ENCODE data around the gene SPRY2. TPM values are rescaled to one million over a fixed set of nuclear protein-coding genes. Genes with fewer than 3 reads are reported as not detected.

The SPRY2 gene
- total and polyA plus RNA-seq, 2 of the 8 experiments (the other 6 are each of a cell fraction or from before 2014, with no cell fraction given) = 37.7 to 37.9 TPM

DNA sequence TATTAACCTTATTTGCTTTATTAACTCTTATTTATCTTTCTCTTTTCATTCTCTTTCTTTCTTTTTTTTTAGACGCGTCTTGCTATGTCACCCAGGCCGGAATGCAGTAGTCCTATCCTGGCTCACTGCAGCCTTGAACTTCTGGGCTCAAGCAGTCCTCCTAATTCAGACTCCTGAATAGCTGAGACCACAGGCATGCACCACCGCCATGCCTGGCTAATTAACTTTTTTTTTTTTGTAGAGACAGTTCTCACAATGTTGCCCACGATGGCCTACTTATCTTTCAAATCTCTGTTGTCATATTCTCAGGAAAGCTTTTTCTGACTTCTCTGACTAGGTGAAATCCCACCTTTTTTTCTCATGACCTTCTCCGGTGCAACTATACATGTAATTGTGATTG lies 7.8 kb upstream of the SPRY2 start (continued):
- TF ChIP-seq NANOG (IDR thresholded peaks at IDR 0.05; ENCODE audit: insufficient read depth, low read depth, low read length, poor library complexity, severe bottlenecking) (no peak), BCL11A (IDR thresholded peaks at IDR 0.05; ENCODE audit: low read depth in 2 of 2, low read length in 2 of 2) (no peak), CREB1 (IDR thresholded peaks at IDR 0.05) (no peak), POLR2AphosphoS5 (IDR thresholded peaks at IDR 0.05; ENCODE audit: low read depth, low read length) (no peak), HDAC2 (IDR thresholded peaks at IDR 0.05; ENCODE audit: borderline replicate concordance in 1 of 2, low read depth in 2 of 2, low read length in 2 of 2) (no peak)

Data from H1 (cell line).